Measurements from ENCODE around the gene TLCD4. TPM values are rescaled to one million over a fixed set of nuclear protein-coding genes. Genes with fewer than 3 reads are reported as not detected.

Gene TLCD4
- total RNA-seq, 1 donor from 2014 or later: 2.6 TPM

DNA sequence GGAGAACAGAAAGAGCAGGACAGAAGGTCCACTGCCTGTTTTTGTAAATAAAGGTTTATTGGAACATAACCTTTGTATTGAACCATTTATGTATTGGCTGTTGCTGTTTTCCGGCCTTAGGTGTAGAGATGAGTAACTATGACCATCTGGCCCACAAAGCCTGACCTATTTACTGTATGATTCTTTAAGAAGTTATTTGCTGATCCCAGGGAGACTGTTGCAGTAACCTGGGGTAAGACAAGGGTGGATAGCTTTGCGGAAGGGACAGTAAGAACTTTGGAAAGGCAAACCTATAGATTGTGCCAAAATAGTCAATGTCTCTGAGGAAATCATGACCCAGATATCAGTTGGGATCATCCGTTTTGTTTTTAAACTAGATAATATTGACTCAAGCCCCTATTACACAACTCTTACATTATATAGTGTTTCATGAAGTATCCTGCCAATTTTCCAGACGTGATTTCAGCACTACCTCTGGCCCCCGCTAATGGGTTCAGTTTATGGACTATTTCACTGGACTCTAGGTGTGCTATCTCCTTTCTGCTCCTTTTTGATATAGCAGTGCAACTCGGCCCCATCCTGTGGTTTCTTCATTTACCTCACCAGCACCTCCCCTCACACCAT is 20.8 kb upstream of the TLCD4 start:
- Mint-ChIP-seq H3K36me3 (ENCODE audit: low read depth) (no peaks in the 10 kb centered on the region), H3K9me3 (ENCODE audit: low read depth) (no peaks in the 10 kb centered on the region), H3K27me3 (ENCODE audit: low read depth) (no peaks in the 10 kb centered on the region), H3K4me3 (ENCODE audit: unreplicated experiment) (no peak overlapping the region), H3K4me1 (ENCODE audit: low read depth) (no peaks in the 10 kb centered on the region), H3K27ac (ENCODE audit: unreplicated experiment) (no peak overlapping the region)
- DNase-seq (ENCODE audit: low spot score): no peak
- TF ChIP-seq, protein P1, sequence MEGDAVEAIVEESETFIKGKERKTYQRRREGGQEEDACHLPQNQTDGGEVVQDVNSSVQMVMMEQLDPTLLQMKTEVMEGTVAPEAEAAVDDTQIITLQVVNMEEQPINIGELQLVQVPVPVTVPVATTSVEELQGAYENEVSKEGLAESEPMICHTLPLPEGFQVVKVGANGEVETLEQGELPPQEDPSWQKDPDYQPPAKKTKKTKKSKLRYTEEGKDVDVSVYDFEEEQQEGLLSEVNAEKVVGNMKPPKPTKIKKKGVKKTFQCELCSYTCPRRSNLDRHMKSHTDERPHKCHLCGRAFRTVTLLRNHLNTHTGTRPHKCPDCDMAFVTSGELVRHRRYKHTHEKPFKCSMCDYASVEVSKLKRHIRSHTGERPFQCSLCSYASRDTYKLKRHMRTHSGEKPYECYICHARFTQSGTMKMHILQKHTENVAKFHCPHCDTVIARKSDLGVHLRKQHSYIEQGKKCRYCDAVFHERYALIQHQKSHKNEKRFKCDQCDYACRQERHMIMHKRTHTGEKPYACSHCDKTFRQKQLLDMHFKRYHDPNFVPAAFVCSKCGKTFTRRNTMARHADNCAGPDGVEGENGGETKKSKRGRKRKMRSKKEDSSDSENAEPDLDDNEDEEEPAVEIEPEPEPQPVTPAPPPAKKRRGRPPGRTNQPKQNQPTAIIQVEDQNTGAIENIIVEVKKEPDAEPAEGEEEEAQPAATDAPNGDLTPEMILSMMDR (IDR thresholded peaks at IDR 0.05): no peak

DNA sequence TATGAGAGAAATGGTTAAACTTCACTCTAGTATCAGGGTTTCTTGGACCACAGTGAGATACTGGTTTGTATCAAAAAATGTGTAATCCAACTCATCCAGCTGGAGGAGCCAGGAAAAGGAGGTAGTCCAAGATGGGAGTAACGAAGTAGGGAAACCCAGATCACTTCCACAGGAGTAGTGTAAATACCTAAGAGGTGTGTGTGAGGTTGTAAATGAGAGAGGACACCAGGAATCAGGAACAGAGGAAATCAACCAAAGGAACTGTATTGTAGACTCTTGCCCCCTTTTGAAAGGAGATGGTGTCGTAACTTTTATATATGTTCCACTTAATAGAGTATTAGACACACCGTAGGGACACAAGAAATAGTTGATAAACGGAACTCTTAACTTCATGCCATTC is 19.7 kb upstream of the TLCD4 start:
- no peaks in the 10 kb centered on the region for H3K4me1 Mint-ChIP-seq (ENCODE audit: low read depth)
- no peaks in the 10 kb centered on the region for H3K36me3 Mint-ChIP-seq (ENCODE audit: low read depth)
- no peak for DNase-seq (ENCODE audit: low spot score)
- TF ChIP-seq, protein P1 (IDR thresholded peaks at IDR 0.05): no peak
- no peaks in the 10 kb centered on the region for H3K27me3 Mint-ChIP-seq (ENCODE audit: low read depth)
- no peaks in the 10 kb centered on the region for H3K9me3 Mint-ChIP-seq (ENCODE audit: low read depth)
- no peak overlapping the region for H3K4me3 Mint-ChIP-seq (ENCODE audit: unreplicated experiment)
- H3K27ac Mint-ChIP-seq (ENCODE audit: unreplicated experiment): no peak overlapping the region

DNA sequence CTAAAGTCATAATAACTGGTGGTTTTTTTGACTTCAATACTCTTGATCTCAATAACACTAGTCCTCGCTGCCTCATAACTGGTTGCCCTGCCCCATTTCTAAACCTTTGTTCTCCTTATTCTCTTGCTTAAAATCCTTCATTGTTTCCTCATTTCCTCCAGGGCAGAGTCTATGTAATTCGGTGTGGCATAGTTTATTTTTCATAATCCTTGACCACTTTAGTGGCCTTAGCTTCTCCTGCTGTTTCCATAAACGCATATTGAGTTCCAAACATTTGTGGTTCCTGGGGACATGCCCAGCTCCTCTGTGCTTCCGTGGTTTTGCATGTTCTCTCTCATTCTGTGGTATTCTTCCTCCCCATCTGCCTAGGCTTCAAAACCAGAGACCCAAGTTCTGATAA is 19.0 kb upstream of the TLCD4 start:
- no peak for DNase-seq (ENCODE audit: low spot score)

DNA sequence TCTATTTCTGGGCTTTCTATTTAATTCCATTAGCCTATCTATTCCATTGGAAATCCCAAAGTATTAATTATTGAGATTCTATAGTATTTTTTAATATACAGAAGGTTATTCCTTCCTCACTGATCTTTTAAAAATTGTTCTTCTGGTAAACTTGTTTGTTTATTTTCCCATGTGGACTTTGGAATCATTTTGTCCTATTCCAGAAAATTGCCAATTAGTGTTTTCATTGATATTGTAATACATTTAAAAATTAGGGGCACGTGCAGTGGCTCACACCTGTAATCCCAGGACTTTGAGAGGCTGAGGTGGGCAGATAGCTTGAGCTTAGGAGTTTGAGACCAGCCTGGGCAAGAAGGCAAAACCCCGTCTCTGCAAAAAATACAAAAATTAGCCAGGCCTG is 8.4 kb upstream of the TLCD4 start:
- H3K27ac Mint-ChIP-seq (ENCODE audit: unreplicated experiment): no peak overlapping the region
- peaks cover 20% of the 10 kb centered on the region for H3K27me3 Mint-ChIP-seq (ENCODE audit: low read depth)
- no peaks in the 10 kb centered on the region for H3K36me3 Mint-ChIP-seq (ENCODE audit: low read depth)
- TF ChIP-seq, protein P1 (IDR thresholded peaks at IDR 0.05): no peak
- DNase-seq (ENCODE audit: low spot score): no peak
- H3K9me3 Mint-ChIP-seq (ENCODE audit: low read depth): no peaks in the 10 kb centered on the region
- no peaks in the 10 kb centered on the region for H3K4me1 Mint-ChIP-seq (ENCODE audit: low read depth)
- no peak overlapping the region for H3K4me3 Mint-ChIP-seq (ENCODE audit: unreplicated experiment)

More for the DNA sequence above, 19.0 kb upstream of the TLCD4 start:
- Mint-ChIP-seq H3K4me3 (ENCODE audit: unreplicated experiment) (no peak overlapping the region), H3K4me1 (ENCODE audit: low read depth) (no peaks in the 10 kb centered on the region), H3K36me3 (ENCODE audit: low read depth) (no peaks in the 10 kb centered on the region), H3K27me3 (ENCODE audit: low read depth) (peaks cover 2% of the 10 kb centered on the region), H3K9me3 (ENCODE audit: low read depth) (no peaks in the 10 kb centered on the region), H3K27ac (ENCODE audit: unreplicated experiment) (no peak overlapping the region)
- TF ChIP-seq, protein P1 (IDR thresholded peaks at IDR 0.05): no peak

DNA sequence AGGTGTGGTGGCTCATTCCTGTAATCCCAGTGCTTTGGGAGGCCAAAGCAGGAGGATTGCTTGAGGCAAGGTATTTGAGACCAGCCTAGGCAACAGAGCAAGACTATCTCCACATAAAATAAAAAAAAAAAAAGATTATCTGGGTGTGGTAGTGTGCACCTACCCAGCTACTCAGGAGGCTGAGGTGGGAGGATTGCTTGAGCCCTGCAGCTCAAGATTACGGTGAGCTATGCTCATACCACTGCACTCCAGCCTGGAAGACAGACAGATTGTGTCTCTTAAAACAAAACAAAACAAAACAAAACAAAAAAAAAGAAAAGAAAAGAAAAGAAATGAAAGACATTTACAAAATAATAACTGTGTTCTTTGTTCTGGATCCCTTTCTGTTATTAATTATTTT is 6.1 kb upstream of the TLCD4 start:
- H3K9me3 Mint-ChIP-seq (ENCODE audit: low read depth): no peaks in the 10 kb centered on the region
- H3K4me1 Mint-ChIP-seq (ENCODE audit: low read depth): no peaks in the 10 kb centered on the region
- no peak overlapping the region for H3K27ac Mint-ChIP-seq (ENCODE audit: unreplicated experiment)
- H3K4me3 Mint-ChIP-seq (ENCODE audit: unreplicated experiment): no peak overlapping the region
- H3K36me3 Mint-ChIP-seq (ENCODE audit: low read depth): no peaks in the 10 kb centered on the region
- TF ChIP-seq, protein P1 (IDR thresholded peaks at IDR 0.05): no peak
- no peak for DNase-seq (ENCODE audit: low spot score)
- peaks cover 18% of the 10 kb centered on the region for H3K27me3 Mint-ChIP-seq (ENCODE audit: low read depth)
